Endodermal cell (in vitro differentiated cells): ENCODE results near the gene ITPRIPL2. TPM values are rescaled to one million over a fixed set of nuclear protein-coding genes. Genes with fewer than 3 reads are reported as not detected.

Source experiments
- DNase-seq: peaks from one replicate; pipeline ENCODE4 v3.0.0-alpha.2; 2017
- H3K27ac ChIP-seq: 2 replicates; pipeline ENCODE4 v1.5.1; 2013; ENCODE audit warnings: mild to moderate bottlenecking, low read depth, low read length, moderate library complexity
- H3K27me3 ChIP-seq: 2 replicates; pipeline ENCODE4 v1.6.1; 2013; ENCODE audit warnings: mild to moderate bottlenecking, low read length, moderate library complexity; ENCODE audit not compliant: insufficient read depth, control insufficient read depth, poor library complexity, severe bottlenecking
- H3K36me3 ChIP-seq: 2 replicates; pipeline ENCODE4 v1.7.0; 2013; ENCODE audit warnings: mild to moderate bottlenecking, low read length, moderate library complexity; ENCODE audit not compliant: control insufficient read depth, insufficient read depth
- H3K4me1 ChIP-seq: one replicate; pipeline ENCODE4 v1.7.0; 2013; ENCODE audit warnings: low read length; ENCODE audit not compliant: control insufficient read depth, insufficient read depth
- H3K4me3 ChIP-seq: 2 replicates; pipeline ENCODE4 v1.5.1; 2013; ENCODE audit warnings: mild to moderate bottlenecking, low read length, moderate library complexity
- H3K9ac ChIP-seq: 2 replicates; pipeline ENCODE4 v1.6.1; 2013; ENCODE audit warnings: mild to moderate bottlenecking, low read length, moderate library complexity; ENCODE audit not compliant: poor library complexity, severe bottlenecking; ENCODE audit errors: extremely low read depth
- H3K9me3 ChIP-seq: 2 replicates; pipeline ENCODE4 v1.6.1; 2013; ENCODE audit warnings: mild to moderate bottlenecking, low read length, moderate library complexity; ENCODE audit not compliant: control insufficient read depth
- H3K27ac Mint-ChIP-seq: 2 replicates; pipeline ENCODE4 v1.8.0; 2020; ENCODE audit warnings: mixed read lengths
- H3K27me3 Mint-ChIP-seq: 2 replicates; pipeline ENCODE4 v1.8.0; 2021; ENCODE audit warnings: mild to moderate bottlenecking, mixed read lengths; ENCODE audit not compliant: insufficient read depth
- H3K36me3 Mint-ChIP-seq: 2 replicates; pipeline ENCODE4 v1.8.0; 2020; ENCODE audit warnings: low read depth, mixed read lengths
- H3K4me1 Mint-ChIP-seq: 2 replicates; pipeline ENCODE4 v1.8.0; 2020; ENCODE audit warnings: mixed read lengths
- H3K4me3 Mint-ChIP-seq: 2 replicates; pipeline ENCODE4 v1.8.0; 2020; ENCODE audit warnings: mild to moderate bottlenecking, moderate library complexity, mixed read lengths
- H3K9me3 Mint-ChIP-seq: 2 replicates; pipeline ENCODE4 v1.8.0; 2020; ENCODE audit warnings: mild to moderate bottlenecking, mixed read lengths
- CTCF ChIP-seq: fragments of 200-600 bp; sonication (generic); conservative IDR thresholded peaks from 2 replicates; pipeline ENCODE4 v1.5.0; 2021; ENCODE audit warnings: antibody characterized with exemption, mild to moderate bottlenecking
- WGBS, 2 experiments: methylation state at CpG; one replicate each; pipeline versions ENCODE4 v1.1.5 to v1.1.7; 2013; ENCODE audit warnings: missing lambda C conversion rate in 2 of 2, mixed read lengths in 1 of 2; ENCODE audit not compliant: insufficient coverage in 1 of 2, insufficient read length in 1 of 2; 5-methylcytosine and 5-hydroxymethylcytosine counted together
- total RNA-seq, 2 donors: library from RNA; stranded (reverse); fragmentation: NEBNext Ultra II Directional in 1 of 2; extraction: Animal tissue kit (Norgen Biotek cat#: 25700) in 1 of 2; gene quantifications; 2 replicates in 1 of 2; 3 replicates in 1 of 2; pipeline ENCODE4 v1.2.1, GENCODE V29; 2021

Gene ITPRIPL2
- total RNA-seq, 2 donors from 2014 or later, result 13.4 to 19.3 TPM

GRCh38 chr16:19073863-19074262 lies 39.9 kb upstream of the ITPRIPL2 start:
- no peaks in the 10 kb centered on the region for H3K9me3 Mint-ChIP-seq

GRCh38 chr16:19075511-19075910 lies 38.3 kb upstream of the ITPRIPL2 start:
- no peak overlapping the region for H3K9ac ChIP-seq
- Mint-ChIP-seq H3K9me3 (no peaks in the 10 kb centered on the region), H3K4me1 (no peaks in the 10 kb centered on the region), H3K27me3 (no peaks in the 10 kb centered on the region), H3K36me3 (peaks cover 44% of the 10 kb centered on the region), H3K27ac (no peak overlapping the region), H3K4me3 (no peak overlapping the region)
- H3K27me3 ChIP-seq, result no peaks in the 10 kb centered on the region
- H3K4me1 ChIP-seq, result no peaks in the 10 kb centered on the region
- H3K4me3 ChIP-seq, result no peak overlapping the region
- H3K9me3 ChIP-seq, result peaks cover 12% of the 10 kb centered on the region
- 93 to 100% methylated on average over 8 to 12 of the region's 12 CpGs for WGBS, 2 experiments
- TF ChIP-seq CTCF, result no peak
- no peak for DNase-seq
- H3K36me3 ChIP-seq, result peaks cover 62% of the 10 kb centered on the region
- H3K27ac ChIP-seq, result no peak overlapping the region

More at GRCh38 chr16:19073863-19074262, 39.9 kb upstream of the ITPRIPL2 start:
- 81 to 83% methylated on average over 6 to 7 of the region's 7 CpGs for WGBS, 2 experiments
- Histone ChIP-seq H3K4me1 (no peaks in the 10 kb centered on the region), H3K36me3 (peaks cover 47% of the 10 kb centered on the region), H3K4me3 (no peak overlapping the region), H3K9me3 (no peaks in the 10 kb centered on the region), H3K27ac (no peak overlapping the region), H3K9ac (no peak overlapping the region), H3K27me3 (no peaks in the 10 kb centered on the region)
- H3K4me3 Mint-ChIP-seq, result no peak overlapping the region
- no peak for DNase-seq
- no peak overlapping the region for H3K27ac Mint-ChIP-seq
- peaks cover 33% of the 10 kb centered on the region for H3K36me3 Mint-ChIP-seq
- H3K4me1 Mint-ChIP-seq, result no peaks in the 10 kb centered on the region
- no peak for TF ChIP-seq CTCF
- no peaks in the 10 kb centered on the region for H3K27me3 Mint-ChIP-seq

GRCh38 chr16:19077879-19078278 lies 35.9 kb upstream of the ITPRIPL2 start:
- Histone ChIP-seq H3K4me3 (no peak overlapping the region), H3K36me3 (peaks cover 74% of the 10 kb centered on the region), H3K27me3 (no peaks in the 10 kb centered on the region), H3K9ac (no peak overlapping the region), H3K27ac (no peak overlapping the region), H3K4me1 (no peaks in the 10 kb centered on the region), H3K9me3 (peaks cover 30% of the 10 kb centered on the region)
- no peaks in the 10 kb centered on the region for H3K27me3 Mint-ChIP-seq
- H3K27ac Mint-ChIP-seq, result no peak overlapping the region
- no peak for TF ChIP-seq CTCF
- no peak overlapping the region for H3K4me3 Mint-ChIP-seq
- no peaks in the 10 kb centered on the region for H3K4me1 Mint-ChIP-seq
- H3K36me3 Mint-ChIP-seq, result peaks cover 60% of the 10 kb centered on the region
- 90 to 94% methylated on average over 5 to 6 of the region's 6 CpGs for WGBS, 2 experiments
- H3K9me3 Mint-ChIP-seq, result peaks cover 11% of the 10 kb centered on the region
- DNase-seq, result no peak
